Activated B cell treated with CpG ODN at 0.5 μM for 24 hours (primary cell): Measurements from ENCODE around the gene MRI1. TPM values are rescaled to one million over a fixed set of nuclear protein-coding genes. Genes with fewer than 3 reads are reported as not detected.
A peak's percentile ranks its signal among the peaks of the same experiment; 100 is the strongest.

Experiments used
- ATAC-seq: fragments of 200-7000 bp; cut with Tn5 transposase; one replicate; pipeline ENCODE4 v1.10.0; 2021; ENCODE audit warnings: low read depth, mild to moderate bottlenecking, moderate library complexity
- CTCF ChIA-PET: fragments of 350-600 bp; sonication (Branson Sonifier 250); formaldehyde crosslinking; loops from one replicate; lab custom pipeline; 2021; ENCODE audit warnings: antibody characterized with exemption; lab: Charles Lee
- POLR2A ChIA-PET: fragments of 350-600 bp; sonication (Branson Sonifier 250); formaldehyde crosslinking; loops from one replicate; lab custom pipeline; 2021; ENCODE audit warnings: antibody characterized with exemption; lab: Charles Lee
- DNase-seq: peaks from one replicate; pipeline ENCODE4 v3.0.0; 2022
- H3K27ac Mint-ChIP-seq: one replicate; pipeline ENCODE4 v1.8.0; 2020; ENCODE audit warnings: mixed read lengths
- H3K27me3 Mint-ChIP-seq: one replicate; pipeline ENCODE4 v1.8.0; 2021; ENCODE audit warnings: mixed read lengths
- H3K36me3 Mint-ChIP-seq: one replicate; pipeline ENCODE4 v1.8.0; 2021; ENCODE audit warnings: low read depth, mixed read lengths
- H3K4me1 Mint-ChIP-seq: one replicate; pipeline ENCODE4 v1.8.0; 2021; ENCODE audit warnings: mixed read lengths
- H3K4me3 Mint-ChIP-seq: one replicate; pipeline ENCODE4 v1.8.0; 2020; ENCODE audit warnings: mild to moderate bottlenecking, mixed read lengths
- H3K9me3 Mint-ChIP-seq: one replicate; pipeline ENCODE4 v1.8.0; 2020; ENCODE audit warnings: mixed read lengths
- intact Hi-C: fragments of 100-400 bp; cut with micrococcal nuclease; formaldehyde crosslinking; loops from one replicate; pipeline ENCODE4 v1.15.1; 2024
- total RNA-seq: library from RNA; stranded (reverse); gene quantifications from 2 replicates; pipeline ENCODE4 v1.2.3, GENCODE V29; 2022
- TF ChIP-seq, protein P1 (sequence below): fragments of 200-600 bp; IDR thresholded peaks from one replicate; pipeline ENCODE4 v1.8.0; 2022; ENCODE audit warnings: antibody characterized with exemption, mild to moderate bottlenecking

The MRI1 gene
- total RNA-seq, 1 donor from 2014 or later, result 37.5 TPM

DNA sequence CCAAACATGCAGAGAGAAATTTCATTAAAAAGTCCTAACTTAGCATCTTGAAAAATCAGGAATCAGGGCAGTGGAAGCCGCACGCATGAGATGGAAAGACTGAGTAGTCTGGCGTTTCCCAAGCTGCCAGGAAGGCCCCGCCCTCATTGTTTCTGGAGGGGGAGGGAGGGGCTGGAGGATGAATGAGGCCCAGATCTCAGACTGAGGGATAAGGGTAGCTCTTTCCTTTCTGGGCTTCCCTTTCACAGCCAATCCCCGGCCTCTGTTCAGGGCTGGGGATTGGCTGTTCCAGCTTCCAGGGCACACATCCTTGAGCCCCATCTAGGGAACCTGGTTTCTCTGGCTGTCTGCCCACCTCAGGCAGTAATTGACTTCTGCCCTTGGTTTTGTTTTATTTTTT is 17.2 kb downstream of the MRI1 start:
- no peak overlapping the region for H3K27ac Mint-ChIP-seq
- no peaks in the 10 kb centered on the region for H3K27me3 Mint-ChIP-seq
- DNase-seq (no peak), ATAC-seq (no peak)
- POLR2A ChIA-PET, result interaction anchor here (0.7 kb wide), 1 partner anchor 60 kb away, joined by 7 read pairs; no protein-coding TSS in a partner anchor
- CTCF ChIA-PET, result interaction anchor here (8.0 kb wide), 1 partner anchor 81 kb away, joined by 129 read pairs; no protein-coding TSS in a partner anchor
- intact Hi-C loops, result loop anchor here (5.0 to 10.0 kb wide), 2 partner anchors 187 to 291 kb away; partner anchors contain the start of gene MISP3
- H3K9me3 Mint-ChIP-seq, result no peaks in the 10 kb centered on the region
- H3K4me3 Mint-ChIP-seq, result no peak overlapping the region
- peaks cover 24% of the 10 kb centered on the region for H3K4me1 Mint-ChIP-seq
- H3K36me3 Mint-ChIP-seq, result peaks cover 25% of the 10 kb centered on the region
- TF ChIP-seq, protein P1, sequence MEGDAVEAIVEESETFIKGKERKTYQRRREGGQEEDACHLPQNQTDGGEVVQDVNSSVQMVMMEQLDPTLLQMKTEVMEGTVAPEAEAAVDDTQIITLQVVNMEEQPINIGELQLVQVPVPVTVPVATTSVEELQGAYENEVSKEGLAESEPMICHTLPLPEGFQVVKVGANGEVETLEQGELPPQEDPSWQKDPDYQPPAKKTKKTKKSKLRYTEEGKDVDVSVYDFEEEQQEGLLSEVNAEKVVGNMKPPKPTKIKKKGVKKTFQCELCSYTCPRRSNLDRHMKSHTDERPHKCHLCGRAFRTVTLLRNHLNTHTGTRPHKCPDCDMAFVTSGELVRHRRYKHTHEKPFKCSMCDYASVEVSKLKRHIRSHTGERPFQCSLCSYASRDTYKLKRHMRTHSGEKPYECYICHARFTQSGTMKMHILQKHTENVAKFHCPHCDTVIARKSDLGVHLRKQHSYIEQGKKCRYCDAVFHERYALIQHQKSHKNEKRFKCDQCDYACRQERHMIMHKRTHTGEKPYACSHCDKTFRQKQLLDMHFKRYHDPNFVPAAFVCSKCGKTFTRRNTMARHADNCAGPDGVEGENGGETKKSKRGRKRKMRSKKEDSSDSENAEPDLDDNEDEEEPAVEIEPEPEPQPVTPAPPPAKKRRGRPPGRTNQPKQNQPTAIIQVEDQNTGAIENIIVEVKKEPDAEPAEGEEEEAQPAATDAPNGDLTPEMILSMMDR, result no peak

DNA sequence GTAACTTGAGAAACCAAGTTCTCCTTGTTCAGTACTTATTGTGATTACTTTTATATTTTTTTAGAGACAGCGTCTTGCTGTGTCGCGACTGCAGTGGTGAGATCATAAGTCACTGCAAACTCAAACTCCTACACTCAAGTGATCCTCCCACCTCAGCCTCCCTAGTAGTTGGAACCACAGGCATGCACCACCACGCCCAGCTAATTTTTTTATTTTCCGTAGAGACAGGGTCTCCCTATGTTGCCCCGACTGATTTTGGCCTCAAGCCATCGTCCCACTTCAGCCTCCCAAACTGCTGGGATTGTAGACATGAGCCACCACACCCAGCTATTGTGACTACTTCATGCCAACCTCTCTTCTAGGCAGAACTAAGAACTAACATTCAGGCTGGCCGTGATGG is 18.2 kb downstream of the MRI1 start:
- CTCF ChIA-PET, result interaction anchor here (8.0 kb wide), 1 partner anchor 80 kb away, joined by 129 read pairs; no protein-coding TSS in a partner anchor
- DNase-seq (no peak), ATAC-seq (no peak)
- Mint-ChIP-seq H3K27me3 (no peaks in the 10 kb centered on the region), H3K4me1 (peaks cover 28% of the 10 kb centered on the region), H3K4me3 (no peak overlapping the region), H3K9me3 (no peaks in the 10 kb centered on the region), H3K36me3 (peaks cover 23% of the 10 kb centered on the region), H3K27ac (no peak overlapping the region)
- TF ChIP-seq, protein P1, result no peak
- intact Hi-C loops, result loop anchor here (5.0 to 10.0 kb wide), 2 partner anchors 188 to 290 kb away; partner anchors contain the start of gene MISP3
- POLR2A ChIA-PET, result interaction anchor here (1.9 kb wide), 1 partner anchor 8 kb away, joined by 8 read pairs; the partner anchor contains the start of gene C19orf53

DNA sequence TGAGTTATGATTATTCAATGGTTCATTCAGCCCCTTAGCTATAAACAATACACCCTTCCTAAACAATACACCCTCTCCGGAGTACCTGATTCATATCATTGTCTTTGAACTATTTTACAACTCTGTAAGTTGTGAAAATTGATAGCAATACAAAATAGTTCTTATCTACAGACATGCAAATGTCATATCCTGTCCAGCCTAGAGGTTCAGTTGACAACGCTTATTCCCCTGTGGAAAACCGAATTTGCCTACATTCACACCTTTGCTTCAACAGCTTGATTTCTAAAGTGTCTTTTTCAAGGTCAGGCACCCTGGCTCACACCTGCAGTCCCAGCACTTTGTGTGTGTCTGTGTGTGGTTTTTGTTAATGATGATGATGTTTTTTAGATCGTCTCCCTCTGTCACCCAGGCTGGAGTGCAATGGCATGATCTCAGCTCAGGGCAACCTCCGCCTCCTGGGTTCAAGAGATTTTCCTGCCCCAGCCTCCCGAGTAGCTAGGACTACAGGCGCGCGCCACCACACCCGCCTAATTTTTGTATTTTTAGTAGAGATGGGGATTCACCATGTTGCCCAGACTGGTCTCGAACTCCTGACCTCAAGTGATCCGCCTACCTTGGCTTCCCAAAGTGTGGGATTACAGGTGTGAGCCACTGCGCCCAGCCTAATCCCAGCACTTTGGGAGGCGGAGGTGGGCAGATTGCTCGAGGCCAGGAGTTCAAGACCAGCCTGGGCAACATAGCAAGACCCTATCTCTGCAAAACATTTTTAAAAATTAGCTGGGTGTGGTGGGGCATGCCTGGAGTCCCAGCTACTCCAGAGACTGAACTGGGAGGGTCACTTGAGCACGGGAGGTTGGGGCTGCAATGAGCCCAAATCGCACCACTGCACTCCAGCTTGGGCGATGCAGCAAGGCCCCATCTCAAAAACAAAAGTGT is 19.5 kb downstream of the MRI1 start:
- CTCF ChIA-PET, result interaction anchor here (0.6 to 8.0 kb wide), 11 partner anchors 9 to 873 kb away, joined by 3 to 129 read pairs (median 3); partner anchors contain the start of gene C19orf53
- intact Hi-C loops, result loop anchor here (5.0 to 10.0 kb wide), 2 partner anchors 189 to 288 kb away; partner anchors contain the start of gene MISP3
- TF ChIP-seq, protein P1, result no peak
- Mint-ChIP-seq H3K27me3 (no peaks in the 10 kb centered on the region), H3K27ac (no peak overlapping the region), H3K36me3 (peaks cover 10% of the 10 kb centered on the region), H3K4me1 (peaks cover 37% of the 10 kb centered on the region), H3K4me3 (no peak overlapping the region), H3K9me3 (no peaks in the 10 kb centered on the region)
- DNase-seq (no peak), ATAC-seq (no peak)
- POLR2A ChIA-PET, result interaction anchor here (0.6 to 6.5 kb wide), 7 partner anchors 9 to 145 kb away, joined by 3 to 61 read pairs (median 6); partner anchors contain the start of genes C19orf53 and ZSWIM4

DNA sequence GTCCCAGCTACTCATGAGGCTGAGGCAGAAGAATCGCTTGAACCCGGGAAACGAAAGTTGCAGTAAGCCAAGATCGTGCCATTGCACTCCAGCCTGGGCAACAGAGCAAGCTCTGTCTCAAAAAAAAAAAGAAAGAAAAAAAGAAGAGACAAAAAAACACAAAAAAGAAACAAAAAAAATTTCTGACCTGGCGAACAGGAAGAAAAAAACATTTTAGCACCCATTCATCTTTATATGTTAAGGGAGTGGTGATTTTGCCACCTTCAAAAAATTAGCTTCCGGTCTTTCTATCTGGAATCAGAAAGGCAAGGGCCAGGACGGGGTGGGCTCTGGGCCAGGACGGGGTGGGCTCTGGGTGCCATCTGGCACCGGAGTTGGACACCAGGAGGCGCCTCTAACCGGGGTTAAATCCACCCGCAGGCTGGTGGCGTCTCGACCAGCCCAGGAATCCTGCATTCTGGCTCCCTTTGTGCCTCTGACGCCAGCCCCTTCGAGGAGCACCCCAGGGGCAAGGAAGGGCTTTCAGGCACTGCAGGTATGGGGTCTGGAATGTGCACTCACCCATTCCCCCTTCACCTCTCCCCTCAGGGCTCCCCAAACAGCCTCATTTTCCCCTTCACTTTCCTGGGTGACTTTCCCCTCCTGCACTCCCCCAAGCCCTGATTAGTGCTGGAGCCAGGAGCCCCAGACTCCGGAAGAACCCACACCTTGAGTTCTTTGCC is 20.6 kb downstream of the MRI1 start:
- POLR2A ChIA-PET, result interaction anchor here (0.6 to 6.5 kb wide), 6 partner anchors 10 to 365 kb away, joined by 3 to 61 read pairs (median 5); partner anchors contain the start of gene ZSWIM4
- peaks cover 44% of the 10 kb centered on the region for H3K4me1 Mint-ChIP-seq
- peaks cover under 1% of the 10 kb centered on the region for H3K36me3 Mint-ChIP-seq
- intact Hi-C loops, result loop anchor here (1.0 to 10.0 kb wide), 3 partner anchors 77 to 287 kb away; partner anchors contain the start of gene MISP3
- CTCF ChIA-PET, result interaction anchor here (0.6 to 8.0 kb wide), 11 partner anchors 8 to 871 kb away, joined by 3 to 129 read pairs (median 4); partner anchors contain the start of gene C19orf53
- H3K27ac Mint-ChIP-seq, result peak overlapping the region; percentile 76
- no peaks in the 10 kb centered on the region for H3K27me3 Mint-ChIP-seq
- peak; percentile 70 for ATAC-seq
- DNase-seq, result peak; percentile 62
- peak overlapping the region; percentile 41 for H3K4me3 Mint-ChIP-seq
- no peaks in the 10 kb centered on the region for H3K9me3 Mint-ChIP-seq
- TF ChIP-seq, protein P1, result no peak
